ENCODE results near the gene LGALS7B.
"Not testable (repeated sequence)": the region's sequence is repeated elsewhere in the genome, so short reads cannot be mapped to it uniquely, and the experiment has no call there.

LGALS7B gene

DNA sequence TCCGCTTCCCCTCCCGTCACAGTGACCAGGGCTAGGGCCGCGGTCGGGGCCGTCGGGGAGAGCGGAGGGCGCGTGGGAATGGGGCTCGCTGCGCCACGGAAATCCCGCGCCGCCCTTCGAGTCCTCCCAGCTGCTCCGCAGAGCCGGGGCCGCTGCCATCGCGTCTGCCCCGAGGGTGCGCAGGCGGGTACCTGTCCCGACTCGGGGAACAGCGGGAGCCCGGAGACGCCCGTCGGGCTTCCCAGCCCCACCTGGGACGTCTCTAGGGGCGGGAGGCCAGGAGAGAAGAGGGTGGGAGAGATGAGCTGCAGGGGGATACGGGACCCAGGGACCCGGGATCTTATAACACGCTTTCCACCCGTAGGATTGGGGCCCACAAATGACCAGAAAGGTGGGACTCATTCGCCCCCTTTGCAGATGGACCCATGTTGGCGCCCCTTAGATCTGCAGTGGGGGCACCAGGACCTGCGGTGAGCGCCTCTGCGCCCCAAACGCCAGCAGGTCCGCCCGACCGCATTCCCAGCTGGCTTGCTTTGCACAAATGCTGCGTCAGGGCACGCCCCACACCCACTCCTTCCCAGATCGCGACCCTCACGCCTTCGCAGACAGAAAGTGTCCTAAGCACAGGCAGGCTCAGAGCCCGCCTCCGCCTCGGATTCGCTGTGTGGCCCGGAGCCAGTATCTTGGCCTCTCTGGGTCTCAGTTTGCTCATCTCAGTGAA, 18.6 kb upstream of the LGALS7B start:
- DNase-seq, result not testable (repeated sequence)

DNA sequence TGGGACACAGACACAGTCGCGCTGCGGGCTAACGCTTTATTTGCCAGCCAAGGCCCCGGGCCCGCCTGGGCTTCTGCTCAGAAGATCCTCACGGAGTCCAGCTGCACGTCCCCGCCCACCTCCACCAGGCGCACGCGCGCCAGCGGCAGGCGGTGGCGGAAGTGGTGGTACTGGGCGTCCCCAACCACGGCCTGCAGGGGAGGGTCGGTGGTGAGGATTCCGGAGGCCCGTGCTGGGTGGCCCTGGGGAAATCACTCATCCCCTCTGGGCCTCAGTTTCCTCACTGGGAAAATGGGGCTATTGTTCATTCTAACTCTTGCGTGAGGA, 18.1 kb upstream of the LGALS7B start:
- DNase-seq, result not testable (repeated sequence)

DNA sequence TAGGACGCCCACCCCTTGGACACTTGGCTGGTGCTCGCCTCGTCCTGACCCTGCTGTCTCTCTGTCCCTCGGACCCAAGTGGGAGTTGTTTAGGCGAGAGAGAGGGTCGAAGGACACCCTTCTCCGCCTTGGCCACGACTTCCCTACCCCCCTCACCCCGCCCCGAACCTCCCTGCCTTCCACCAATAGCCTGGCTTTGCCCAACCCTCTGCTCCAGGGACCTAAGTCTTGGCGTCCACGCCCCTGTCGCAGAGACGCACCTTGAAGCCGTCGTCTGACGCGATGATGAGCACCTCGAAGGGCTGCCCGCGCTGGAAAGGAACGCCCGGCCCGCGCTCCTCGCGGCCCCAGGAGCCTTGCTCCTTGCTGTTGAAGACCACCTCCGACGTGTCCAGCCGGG, 17.4 kb upstream of the LGALS7B start:
- DNase-seq, result not testable (repeated sequence)

DNA sequence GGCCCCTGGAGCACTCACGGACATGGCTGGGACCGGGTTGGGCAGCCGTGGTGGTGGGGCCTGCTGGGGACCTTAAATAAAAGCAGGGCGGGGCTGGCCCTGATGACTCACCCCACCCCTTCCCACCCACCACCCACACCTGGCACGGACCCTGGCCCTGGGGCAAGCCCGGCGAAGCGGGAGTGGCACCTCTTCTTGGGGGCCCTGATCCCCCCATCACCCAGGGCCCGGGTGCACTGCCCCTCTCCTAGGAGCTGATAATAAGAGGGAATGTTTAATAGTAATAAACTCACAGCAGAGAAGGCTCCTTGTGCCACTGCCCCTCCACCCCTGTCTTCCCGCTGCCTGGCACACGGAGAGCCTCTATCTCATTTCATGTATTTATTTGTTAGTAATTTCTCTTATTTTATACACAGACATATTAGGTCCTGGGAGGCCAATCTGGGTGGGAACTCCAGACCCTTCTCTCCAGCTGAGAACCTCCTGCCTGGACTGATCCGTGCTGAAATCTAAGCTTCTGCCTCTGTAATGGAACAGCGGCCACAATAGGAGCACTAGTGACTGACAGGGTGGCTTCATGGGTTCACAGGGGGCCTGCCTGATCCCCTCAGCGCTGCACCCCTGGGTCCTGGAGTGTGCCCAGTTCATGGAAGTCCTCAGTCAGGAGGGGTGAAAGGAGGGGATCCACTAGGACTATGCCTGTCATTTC, 15.4 kb upstream of the LGALS7B start, which contains the start of gene LGALS7:
Gene LGALS7, minus strand, starts transcription at position 49 of the 709 bp plus-strand sequence. Its CDS starts 25 bp downstream, at position 24.
- no peak for DNase-seq

DNA sequence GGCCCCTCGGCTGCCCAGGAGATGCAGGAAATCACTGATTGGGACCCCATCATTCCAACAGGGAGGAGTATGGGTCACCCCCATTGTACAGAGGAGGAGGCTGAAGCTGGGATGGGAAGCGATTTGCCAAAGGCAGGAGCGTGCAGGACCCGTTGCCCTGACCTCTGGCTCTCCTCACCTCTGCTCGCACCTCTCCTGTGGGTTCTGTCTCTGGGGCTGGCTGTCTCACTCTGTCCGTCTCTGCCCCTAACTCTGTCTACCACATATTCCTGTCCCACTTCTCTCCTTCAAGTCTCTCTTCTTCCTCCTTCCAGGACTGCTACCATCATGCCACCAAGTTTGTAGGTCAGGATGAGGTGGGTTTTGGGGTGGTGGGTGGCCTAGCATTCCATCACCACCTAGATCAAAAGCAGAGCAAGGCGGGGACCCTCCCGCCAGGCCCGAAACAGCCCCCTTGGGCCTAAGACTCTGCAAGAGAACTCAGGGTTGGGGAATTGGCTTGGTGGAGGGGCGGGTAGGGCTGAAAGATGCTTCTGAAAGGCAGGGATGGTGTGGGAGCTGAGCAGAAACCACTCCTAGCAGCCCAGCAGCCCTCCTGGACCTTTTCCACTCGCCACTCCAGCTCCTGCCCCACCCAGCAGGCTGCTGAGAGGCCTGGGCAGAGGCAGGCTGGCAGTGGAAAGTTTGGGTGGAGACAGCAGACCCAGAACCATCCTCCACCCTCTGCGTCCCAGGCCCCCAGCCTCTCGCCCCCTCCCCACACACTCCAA, 14.6 kb upstream of the LGALS7B start:
- no peak for DNase-seq

DNA sequence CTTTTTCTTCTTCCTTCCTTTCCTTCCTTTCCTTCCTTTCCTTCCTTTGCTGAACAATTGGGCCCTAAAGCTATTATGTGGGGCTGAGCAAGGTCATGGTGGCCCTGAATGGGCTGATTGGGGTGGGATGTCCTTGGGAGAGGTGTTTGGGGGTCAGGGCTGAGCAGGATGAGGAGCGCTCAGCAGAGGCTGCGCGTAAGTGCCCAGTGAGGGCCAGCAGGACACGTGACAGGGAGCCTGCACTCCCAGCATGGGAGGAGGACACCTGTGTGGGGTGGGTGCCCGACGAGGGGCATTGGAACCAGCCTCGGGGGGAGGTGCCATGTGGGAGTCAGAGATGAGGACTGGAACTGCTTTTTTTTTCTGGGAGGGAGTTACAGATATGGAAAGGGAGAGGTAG, 10.3 kb upstream of the LGALS7B start:
- no peak for DNase-seq

DNA sequence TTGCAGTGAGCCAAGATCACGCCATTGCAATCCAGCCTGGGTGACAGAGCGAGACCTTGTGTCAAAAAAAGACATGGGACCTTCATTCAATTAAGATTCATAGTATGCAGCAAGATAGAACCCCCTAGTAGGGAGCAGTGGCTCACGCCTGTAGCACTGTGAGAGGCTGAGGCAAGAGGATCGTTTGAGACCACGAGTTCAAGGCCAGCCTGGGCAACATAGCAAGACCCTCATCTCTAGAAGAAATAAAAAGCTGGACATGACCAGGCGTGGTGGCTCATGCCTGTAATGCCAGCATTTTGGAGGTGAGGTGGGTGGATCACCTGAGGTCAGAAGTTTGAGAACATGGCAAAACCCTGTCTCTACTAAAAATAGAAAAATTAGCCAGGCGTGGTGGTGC, 8.6 kb upstream of the LGALS7B start:
- DNase-seq, result no peak

DNA sequence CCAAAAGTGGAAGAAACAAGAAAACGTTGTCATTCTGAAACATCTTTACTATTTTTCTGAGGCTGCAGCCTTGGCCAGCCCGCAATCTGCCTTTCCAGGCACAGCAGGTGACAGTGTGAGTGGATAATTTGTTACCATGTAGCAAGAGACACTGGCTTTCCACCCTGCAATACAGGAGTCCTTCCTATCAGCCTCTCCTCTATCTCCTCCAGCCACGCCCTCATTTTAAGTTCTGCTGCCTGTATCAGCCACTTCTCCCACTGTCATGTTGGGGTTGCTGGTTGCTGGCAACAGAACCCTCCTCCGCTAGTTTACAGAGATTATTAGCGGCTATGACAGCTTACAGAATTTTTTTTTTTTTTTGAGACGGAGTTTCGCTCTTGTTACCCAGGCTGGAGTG, 7.9 kb upstream of the LGALS7B start:
- no peak for DNase-seq

DNA sequence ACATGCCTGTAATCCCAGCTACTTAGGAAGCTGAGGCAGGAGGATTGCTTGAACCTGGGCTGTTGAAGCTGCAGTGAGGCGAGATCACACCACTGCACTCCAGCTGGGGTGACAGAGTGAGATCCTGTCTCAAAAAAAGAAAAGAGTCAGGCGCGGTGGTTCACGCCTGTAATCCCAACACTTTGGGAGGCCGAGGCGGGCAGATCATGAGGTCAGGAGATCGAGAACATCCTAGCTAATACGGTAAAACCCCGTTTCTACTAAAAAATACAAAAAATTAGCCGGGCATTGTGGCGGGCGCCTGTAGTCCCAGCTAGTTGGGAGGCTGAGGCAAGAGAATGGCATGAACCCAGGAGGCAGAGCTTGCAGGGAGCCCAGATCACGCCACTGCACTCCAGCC, 6.8 kb upstream of the LGALS7B start:
- not testable (repeated sequence) for DNase-seq

DNA sequence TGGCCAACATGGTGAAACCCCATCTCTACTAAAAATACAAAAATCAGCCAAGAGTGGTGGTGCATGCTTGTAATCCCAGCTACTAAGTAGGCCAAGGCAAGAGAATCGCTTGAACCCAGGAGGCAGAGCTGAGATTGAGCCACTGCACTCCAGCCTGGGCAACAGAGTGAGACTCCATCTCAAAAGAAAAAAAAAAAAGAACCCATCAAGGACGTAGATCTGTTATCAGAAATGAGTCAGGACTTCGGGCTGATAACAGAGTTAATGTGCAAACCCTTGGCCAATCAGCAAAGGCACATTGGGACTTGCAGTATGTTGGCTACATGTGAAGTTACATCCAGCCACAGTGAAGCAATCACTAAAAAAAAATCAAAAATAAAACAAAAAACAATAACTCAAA, 4.8 kb upstream of the LGALS7B start:
- no peak for DNase-seq

DNA sequence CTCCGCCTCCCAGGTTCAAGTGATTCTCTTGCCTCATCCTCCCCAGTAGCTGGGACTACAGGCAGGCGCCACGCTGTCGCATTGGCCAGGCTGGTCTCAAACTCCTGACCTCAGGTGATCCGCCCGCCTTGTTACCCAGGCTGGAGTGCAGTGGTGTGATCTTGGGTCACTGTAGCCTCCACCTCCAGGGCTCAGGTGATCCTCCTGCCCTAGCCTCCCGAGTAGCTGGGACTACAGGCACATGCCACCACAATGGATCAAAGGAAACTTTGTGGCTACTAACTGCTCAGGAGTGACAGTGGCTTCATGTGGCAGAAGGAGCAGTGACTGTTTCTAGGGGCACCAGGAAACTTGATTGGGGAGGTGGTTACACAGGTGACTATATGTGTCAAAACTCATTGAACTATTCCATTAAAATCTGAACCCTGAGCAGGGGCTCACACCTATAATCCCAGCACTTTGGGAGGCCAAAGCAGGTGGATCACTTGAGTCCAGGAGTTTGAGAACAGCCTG, 3.8 kb upstream of the LGALS7B start:
- no peak for DNase-seq

DNA sequence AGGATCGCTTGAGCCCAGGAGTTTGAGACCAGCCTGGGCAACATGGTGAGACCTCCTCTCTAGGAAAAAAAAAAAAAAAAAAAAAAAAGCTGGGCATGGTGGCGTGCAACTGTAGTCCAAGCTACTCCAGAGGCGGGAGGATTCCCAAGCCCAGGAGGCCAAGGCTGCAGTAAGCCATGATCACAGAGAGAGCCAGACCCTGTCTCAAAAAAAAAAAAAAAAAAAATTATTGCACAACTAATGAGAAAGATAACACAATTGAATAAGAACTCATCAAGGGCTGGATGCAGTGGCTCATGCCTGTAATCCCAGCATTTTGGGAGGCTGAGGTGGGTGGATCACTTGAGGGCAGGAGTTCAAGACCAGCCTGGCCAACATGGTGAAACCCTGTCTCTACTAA, 2.9 kb upstream of the LGALS7B start:
- not testable (repeated sequence) for DNase-seq

DNA sequence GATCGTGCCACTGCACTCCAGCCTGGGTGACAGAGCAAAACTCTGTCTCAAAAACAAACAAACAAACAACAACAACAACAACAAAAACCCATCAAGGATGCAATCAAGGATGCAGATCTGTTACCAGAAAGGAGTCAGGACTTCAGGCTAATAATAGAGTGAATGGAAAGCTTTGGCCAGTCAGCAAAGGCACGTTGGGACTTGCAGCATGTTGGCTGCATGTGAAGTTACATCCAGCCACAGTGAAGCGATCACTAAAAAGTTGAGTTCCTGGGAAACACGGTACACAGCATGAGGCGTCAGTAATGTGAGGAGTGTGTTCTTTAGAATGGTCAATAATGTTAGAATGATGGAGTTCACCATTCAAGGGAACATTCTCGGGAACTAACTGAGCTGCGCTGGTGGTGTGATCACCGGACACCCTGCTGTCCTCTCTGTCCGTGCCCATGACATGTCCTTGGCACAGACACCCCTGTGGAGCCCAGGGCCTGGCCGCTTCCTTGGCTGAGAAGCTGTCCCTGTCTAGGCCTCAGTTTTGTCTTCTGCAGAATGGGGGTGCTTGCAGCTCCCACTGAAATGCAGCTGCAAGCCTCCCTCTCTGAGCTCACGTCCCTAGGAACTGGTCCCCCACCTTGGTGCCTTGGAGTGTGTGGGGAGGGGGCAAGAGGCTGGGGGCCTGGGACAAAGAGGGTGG, 2.3 kb upstream of the LGALS7B start:
- DNase-seq, result no peak

DNA sequence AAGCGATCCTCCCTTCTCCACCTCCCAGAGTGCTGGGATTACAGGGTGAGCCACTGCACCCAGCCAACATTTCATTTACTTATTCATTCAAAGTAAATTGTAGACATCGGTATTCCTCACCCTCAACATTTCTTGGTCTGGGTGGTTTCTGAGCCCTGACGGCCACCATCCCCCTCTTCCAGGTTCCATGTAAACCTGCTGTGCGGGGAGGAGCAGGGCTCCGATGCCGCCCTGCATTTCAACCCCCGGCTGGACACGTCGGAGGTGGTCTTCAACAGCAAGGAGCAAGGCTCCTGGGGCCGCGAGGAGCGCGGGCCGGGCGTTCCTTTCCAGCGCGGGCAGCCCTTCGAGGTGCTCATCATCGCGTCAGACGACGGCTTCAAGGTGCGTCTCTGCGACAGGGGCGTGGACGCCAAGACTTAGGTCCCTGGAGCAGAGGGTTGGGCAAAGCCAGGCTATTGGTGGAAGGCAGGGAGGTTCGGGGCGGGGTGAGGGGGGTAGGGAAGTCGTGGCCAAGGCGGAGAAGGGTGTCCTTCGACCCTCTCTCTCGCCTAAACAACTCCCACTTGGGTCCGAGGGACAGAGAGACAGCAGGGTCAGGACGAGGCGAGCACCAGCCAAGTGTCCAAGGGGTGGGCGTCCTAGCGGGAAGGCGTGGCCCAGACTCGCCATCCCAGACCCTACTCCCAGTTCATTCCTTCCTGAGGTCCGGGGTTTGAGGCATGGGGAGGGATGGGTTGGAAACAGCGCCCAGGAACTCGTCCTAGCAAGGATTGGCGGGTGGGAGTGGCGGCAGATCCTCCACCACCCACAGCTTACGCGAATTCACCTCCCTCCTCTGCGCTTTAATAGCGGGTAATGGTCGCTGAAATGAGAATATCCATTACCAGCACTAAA, 1.8 kb downstream of the LGALS7B start:
- not testable (repeated sequence) for DNase-seq

DNA sequence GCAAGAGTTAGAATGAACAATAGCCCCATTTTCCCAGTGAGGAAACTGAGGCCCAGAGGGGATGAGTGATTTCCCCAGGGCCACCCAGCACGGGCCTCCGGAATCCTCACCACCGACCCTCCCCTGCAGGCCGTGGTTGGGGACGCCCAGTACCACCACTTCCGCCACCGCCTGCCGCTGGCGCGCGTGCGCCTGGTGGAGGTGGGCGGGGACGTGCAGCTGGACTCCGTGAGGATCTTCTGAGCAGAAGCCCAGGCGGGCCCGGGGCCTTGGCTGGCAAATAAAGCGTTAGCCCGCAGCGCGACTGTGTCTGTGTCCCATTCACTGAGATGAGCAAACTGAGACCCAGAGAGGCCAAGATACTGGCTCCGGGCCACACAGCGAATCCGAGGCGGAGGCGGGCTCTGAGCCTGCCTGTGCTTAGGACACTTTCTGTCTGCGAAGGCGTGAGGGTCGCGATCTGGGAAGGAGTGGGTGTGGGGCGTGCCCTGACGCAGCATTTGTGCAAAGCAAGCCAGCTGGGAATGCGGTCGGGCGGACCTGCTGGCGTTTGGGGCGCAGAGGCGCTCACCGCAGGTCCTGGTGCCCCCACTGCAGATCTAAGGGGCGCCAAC, 2.6 kb downstream of the LGALS7B start:
- DNase-seq, result not testable (repeated sequence)

DNA sequence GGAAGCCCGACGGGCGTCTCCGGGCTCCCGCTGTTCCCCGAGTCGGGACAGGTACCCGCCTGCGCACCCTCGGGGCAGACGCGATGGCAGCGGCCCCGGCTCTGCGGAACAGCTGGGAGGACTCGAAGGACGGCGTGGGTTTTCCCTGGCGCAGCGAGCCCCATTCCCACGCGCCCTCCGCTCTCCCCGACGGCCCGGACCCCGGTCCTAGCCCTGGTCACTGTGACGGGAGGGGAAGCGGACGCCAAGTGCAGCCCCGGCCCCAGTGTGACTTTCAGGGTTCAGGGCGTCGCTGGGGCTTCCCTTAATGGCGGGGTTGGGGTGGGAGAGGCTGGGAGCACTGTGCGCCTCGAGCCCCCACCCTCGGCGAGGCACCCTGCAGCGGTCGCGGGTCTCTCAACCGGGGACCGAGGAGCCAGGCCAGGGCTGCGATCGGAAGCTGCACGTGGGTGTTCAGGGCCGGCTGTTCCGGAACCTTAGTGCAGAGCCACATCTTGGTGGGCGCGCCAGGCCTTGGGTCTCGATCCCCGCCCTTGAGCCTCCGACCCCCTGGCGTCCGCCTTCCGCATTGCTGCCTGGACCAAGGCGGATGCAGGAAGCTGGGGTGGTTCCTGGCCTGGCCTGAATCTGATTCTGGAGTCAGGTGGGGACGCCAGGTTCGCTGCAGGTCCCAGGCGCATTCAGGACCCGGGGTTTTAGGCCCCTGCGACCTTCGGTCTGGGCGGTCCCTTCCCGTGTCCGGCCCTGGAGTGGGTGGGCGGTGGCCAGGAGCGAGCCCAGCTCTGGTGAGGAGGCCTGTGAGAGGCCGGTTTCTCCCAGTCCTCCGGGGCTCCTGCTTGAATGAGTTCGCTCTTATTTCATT, 3.5 kb downstream of the LGALS7B start:
- DNase-seq, result peak; percentile 40

DNA sequence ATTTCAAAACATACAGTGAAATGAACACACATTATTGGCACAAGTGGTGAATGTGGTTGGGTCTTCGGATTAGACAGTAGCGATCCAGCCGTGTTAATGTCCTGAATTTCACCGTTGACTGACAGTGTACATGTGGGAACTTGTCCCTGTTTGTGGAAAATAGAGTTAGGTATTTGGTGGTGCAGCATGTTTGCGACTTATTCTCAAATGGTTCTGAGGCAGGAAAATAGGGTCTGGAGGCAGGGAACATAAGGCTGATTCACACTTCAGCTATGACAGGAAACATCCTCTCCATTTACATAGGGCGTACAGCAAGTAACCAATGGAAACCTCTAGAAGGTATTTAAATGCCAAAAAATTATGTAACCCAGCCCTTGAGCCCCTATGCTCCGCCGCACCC, 4.2 kb downstream of the LGALS7B start:
- no peak for DNase-seq

DNA sequence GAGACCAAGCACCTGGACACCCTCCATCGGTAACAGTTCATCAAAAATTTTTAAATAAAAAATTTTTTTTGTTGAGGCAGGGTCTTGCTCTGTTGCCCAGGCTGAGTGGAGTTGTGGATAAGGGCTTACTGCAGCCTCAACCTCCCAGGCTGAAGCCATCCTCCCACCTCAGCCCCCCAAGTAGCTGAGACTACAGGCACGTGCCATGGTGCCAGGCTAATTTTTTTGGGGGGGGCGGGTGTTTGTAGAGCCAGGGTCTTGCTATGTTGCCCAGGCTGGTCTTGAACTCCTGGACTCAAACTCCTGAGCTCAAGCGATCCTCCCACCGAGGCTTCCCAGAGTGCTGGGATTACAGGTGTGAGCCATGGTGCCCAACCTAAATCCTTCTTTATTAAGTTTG, 4.7 kb downstream of the LGALS7B start:
- no peak for DNase-seq

DNA sequence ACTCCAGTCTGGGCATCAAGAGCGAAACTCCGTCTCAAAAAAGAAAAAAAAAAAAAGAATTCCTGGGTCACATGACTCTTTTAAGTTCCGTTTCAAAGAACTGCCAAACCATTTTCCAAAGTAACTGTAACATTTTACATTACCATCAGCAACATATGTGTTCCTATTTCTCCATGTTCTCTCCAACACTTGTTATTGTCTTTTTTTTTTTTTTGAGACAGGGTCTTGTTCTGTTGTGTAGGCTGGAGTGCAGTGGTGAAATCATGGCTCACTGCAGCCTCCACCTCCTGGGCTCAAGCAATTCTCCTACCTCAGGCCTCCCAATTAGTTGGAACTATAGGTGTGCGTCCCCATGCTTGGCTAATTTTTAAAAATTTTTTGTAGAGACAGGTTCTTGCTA, 6.5 kb downstream of the LGALS7B start:
- no peak for DNase-seq

DNA sequence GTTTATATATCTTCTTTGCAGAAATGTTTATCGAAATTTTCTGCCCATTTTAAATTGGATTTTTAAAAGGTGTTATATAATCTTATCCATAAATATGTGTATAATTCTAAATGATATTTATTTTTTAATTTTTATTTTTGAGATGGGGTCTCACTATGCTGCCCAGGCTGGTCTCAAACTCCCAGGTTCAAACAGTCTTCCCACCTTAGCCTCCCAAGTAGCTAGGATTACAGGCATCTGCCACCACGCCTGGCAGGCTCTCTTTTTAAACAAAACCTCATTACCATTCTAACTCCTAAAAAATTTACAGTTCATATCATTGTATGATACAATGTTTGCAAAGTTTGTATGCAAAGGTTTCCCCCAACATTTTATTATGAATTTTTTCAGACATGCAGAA, 7.2 kb downstream of the LGALS7B start:
- no peak for DNase-seq

All from CD4-positive, alpha-beta T cell treated with Interleukin-12 subunit alpha and Interleukin-12 subunit beta, for 1 hour (primary cell).